OCI-LY7 (cell line): Measurements from ENCODE around the gene WTIP. TPM values are rescaled to one million over a fixed set of nuclear protein-coding genes. Genes with fewer than 3 reads are reported as not detected.

ENCODE experiments used
- BruUV-seq: library from RNA; stranded (reverse); fragments of 400-500 nt; replicated peaks from 2 replicates; lab custom pipeline; 2021; lab: Mats Ljungman, UMichigan
- CTCF ChIA-PET: fragments of 300-600 bp; sonication (Branson Sonifier 250); formaldehyde crosslinking; loops from one replicate; lab custom pipeline; 2022; ENCODE audit warnings: antibody characterized with exemption; ENCODE audit not compliant: unreplicated experiment; lab: Charles Lee
- POLR2A ChIA-PET: fragments of 300-600 bp; sonication (Branson Sonifier 250); formaldehyde crosslinking; loops from one replicate; lab custom pipeline; 2022; ENCODE audit warnings: antibody characterized with exemption; lab: Charles Lee
- DNase-seq: peaks from one replicate; pipeline ENCODE4 v3.0.0-alpha.2; 2015; ENCODE audit warnings: low spot score
- H2AFZ ChIP-seq: fragments of 200-600 bp; sonication (generic), shearing (Covaris generic); 2 replicates; pipeline ENCODE4 v1.6.1; 2014; ENCODE audit warnings: mild to moderate bottlenecking, antibody characterized with exemption, low read length, moderate library complexity
- H3K27ac ChIP-seq: fragments of 200-600 bp; sonication (generic); 2 replicates; pipeline ENCODE4 v1.5.1; 2014; ENCODE audit warnings: mixed run types, low read depth, mild to moderate bottlenecking, moderate library complexity, low read length, inconsistent platforms; ENCODE audit not compliant: poor library complexity, severe bottlenecking
- H3K36me3 ChIP-seq: fragments of 200-600 bp; sonication (generic); 2 replicates; pipeline ENCODE4 v1.6.1; 2014; ENCODE audit warnings: mild to moderate bottlenecking, antibody characterized with exemption, low read length, moderate library complexity, mixed read lengths; ENCODE audit not compliant: insufficient read depth
- H3K4me1 ChIP-seq: fragments of 200-600 bp; sonication (generic); 2 replicates; pipeline ENCODE4 v1.5.1; 2014; ENCODE audit warnings: mild to moderate bottlenecking, low read length; ENCODE audit not compliant: insufficient read depth, poor library complexity, severe bottlenecking
- H3K4me2 ChIP-seq: fragments of 200-600 bp; sonication (generic); 2 replicates; pipeline ENCODE4 v1.6.1; 2014; ENCODE audit warnings: mild to moderate bottlenecking, low read length
- H3K4me3 ChIP-seq: fragments of 200-600 bp; sonication (generic); 2 replicates; pipeline ENCODE4 v1.5.1; 2014; ENCODE audit warnings: mild to moderate bottlenecking, low read depth, low read length; ENCODE audit not compliant: poor library complexity, severe bottlenecking
- H3K79me2 ChIP-seq: fragments of 200-600 bp; sonication (generic); 2 replicates; pipeline ENCODE4 v1.6.1; 2016; ENCODE audit warnings: low read depth, mild to moderate bottlenecking, low read length, moderate library complexity, mixed read lengths; ENCODE audit not compliant: insufficient read depth
- H3K9me2 ChIP-seq: fragments of 200-600 bp; sonication (generic); 2 replicates; pipeline ENCODE4 v1.6.1; 2016; ENCODE audit warnings: mild to moderate bottlenecking, low read length, mixed read lengths; ENCODE audit not compliant: insufficient read depth
- H3K9me3 ChIP-seq: fragments of 200-600 bp; sonication (generic); 2 replicates; pipeline ENCODE4 v1.6.1; 2014; ENCODE audit warnings: mild to moderate bottlenecking, mixed run types, low read length, mixed read lengths
- H4K20me1 ChIP-seq: fragments of 200-600 bp; sonication (generic); 2 replicates; pipeline ENCODE4 v1.6.1; 2014; ENCODE audit warnings: mild to moderate bottlenecking, antibody characterized with exemption, low read length, moderate library complexity, mixed read lengths; ENCODE audit not compliant: insufficient read depth
- CTCF ChIP-seq: fragments of 200-600 bp; sonication (generic); conservative IDR thresholded peaks from 2 replicates; pipeline ENCODE4 v1.5.1; 2014; ENCODE audit warnings: mild to moderate bottlenecking, antibody characterized with exemption, low read length, moderate library complexity, mixed read lengths
- EZH2phosphoT487 ChIP-seq: fragments of 200-600 bp; sonication (generic); IDR thresholded peaks from 2 replicates; pipeline ENCODE4 v1.6.1; 2018; ENCODE audit warnings: low read depth, borderline replicate concordance, mild to moderate bottlenecking, mixed run types, antibody characterized with exemption, low read length, moderate library complexity, mixed read lengths
- intact Hi-C: fragments of 100-400 bp; cut with micrococcal nuclease; formaldehyde crosslinking; loops from one replicate; pipeline ENCODE4 v1.10.0; 2022; ENCODE audit not compliant: unreplicated experiment
- total RNA-seq, 2 experiments: library from RNA; depleted of rRNA in 1 of 2; stranded (reverse); fragments of >200 nt in 1 of 2; shearing (Covaris generic) in 1 of 2; gene quantifications; 2 replicates each; pipeline ENCODE4 v1.2.3, GENCODE V29; 2014 to 2022

Gene WTIP
- total RNA-seq, 2 experiments from 2014 or later: 1.4 to 1.5 TPM

- no peaks in the 10 kb centered on the region for H3K36me3 ChIP-seq
- intact Hi-C loops: no loop called here
- H2AFZ ChIP-seq: no peak overlapping the region
- H3K4me2 ChIP-seq: no peak overlapping the region
- no peaks in the 10 kb centered on the region for H3K79me2 ChIP-seq
- H3K9me2 ChIP-seq: no peaks in the 10 kb centered on the region
- no peaks in the 10 kb centered on the region for H3K9me3 ChIP-seq
- H3K4me3 ChIP-seq: no peak overlapping the region
- DNase-seq: no peak
- TF ChIP-seq CTCF (no peak), EZH2phosphoT487 (no peak)
- H3K4me1 ChIP-seq: no peaks in the 10 kb centered on the region
- no TSS peak for BruUV-seq
- ChIA-PET CTCF (no interaction called here), POLR2A (interaction anchor here (0.7 kb wide), 2 partner anchors 31 to 304 kb away, joined by 3 to 4 read pairs; no protein-coding TSS in a partner anchor)
- H4K20me1 ChIP-seq: no peaks in the 10 kb centered on the region
- no peak overlapping the region for H3K27ac ChIP-seq
Measured at GRCh38 chr19:34525001-34525400, 43.4 kb downstream of the WTIP start.

- POLR2A ChIA-PET: no interaction called here
- H3K36me3 ChIP-seq: no peaks in the 10 kb centered on the region
- H3K4me1 ChIP-seq: no peaks in the 10 kb centered on the region
- no peak for DNase-seq
- H2AFZ ChIP-seq: no peak overlapping the region
- TF ChIP-seq EZH2phosphoT487 (no peak), CTCF (no peak)
- CTCF ChIA-PET: no interaction called here
- H4K20me1 ChIP-seq: no peaks in the 10 kb centered on the region
- H3K9me2 ChIP-seq: no peaks in the 10 kb centered on the region
- no peak overlapping the region for H3K4me3 ChIP-seq
- no peaks in the 10 kb centered on the region for H3K79me2 ChIP-seq
- no peak overlapping the region for H3K4me2 ChIP-seq
- BruUV-seq: no TSS peak
- intact Hi-C loops: no loop called here
- H3K27ac ChIP-seq: no peak overlapping the region
- no peaks in the 10 kb centered on the region for H3K9me3 ChIP-seq
Measured at GRCh38 chr19:34534206-34534605, 52.6 kb downstream of the WTIP start.

- Histone ChIP-seq H3K9me3 (no peaks in the 10 kb centered on the region), H2AFZ (no peak overlapping the region), H3K4me2 (no peak overlapping the region), H3K36me3 (no peaks in the 10 kb centered on the region), H3K4me1 (no peaks in the 10 kb centered on the region), H3K27ac (no peak overlapping the region), H3K79me2 (no peaks in the 10 kb centered on the region), H3K4me3 (no peak overlapping the region), H4K20me1 (no peaks in the 10 kb centered on the region), H3K9me2 (no peaks in the 10 kb centered on the region)
- BruUV-seq: no TSS peak
- ChIA-PET CTCF (no interaction called here), POLR2A (no interaction called here)
- DNase-seq: no peak
- intact Hi-C loops: no loop called here
- no peak for TF ChIP-seq CTCF
- TF ChIP-seq EZH2phosphoT487: no peak
Measured at GRCh38 chr19:34539396-34539795, 57.8 kb downstream of the WTIP start.
